GM12864 (cell line): ENCODE data around the gene BTAF1.

Source experiments
- DNase-seq: peaks from one replicate; pipeline ENCODE4 v3.0.0-alpha.2; 2011; ENCODE audit warnings: low read depth
- H3K4me3 ChIP-seq: 2 replicates; pipeline ENCODE4 v1.5.1; 2011; ENCODE audit warnings: mild to moderate bottlenecking, low read depth, low read length, control low read depth
- CTCF ChIP-seq: IDR thresholded peaks from 2 replicates; pipeline ENCODE4 v1.5.1; 2011; ENCODE audit warnings: low read depth, mild to moderate bottlenecking, moderate library complexity, low read length, control low read depth, inconsistent platforms; ENCODE audit errors: missing control alignments

Gene BTAF1

DNA sequence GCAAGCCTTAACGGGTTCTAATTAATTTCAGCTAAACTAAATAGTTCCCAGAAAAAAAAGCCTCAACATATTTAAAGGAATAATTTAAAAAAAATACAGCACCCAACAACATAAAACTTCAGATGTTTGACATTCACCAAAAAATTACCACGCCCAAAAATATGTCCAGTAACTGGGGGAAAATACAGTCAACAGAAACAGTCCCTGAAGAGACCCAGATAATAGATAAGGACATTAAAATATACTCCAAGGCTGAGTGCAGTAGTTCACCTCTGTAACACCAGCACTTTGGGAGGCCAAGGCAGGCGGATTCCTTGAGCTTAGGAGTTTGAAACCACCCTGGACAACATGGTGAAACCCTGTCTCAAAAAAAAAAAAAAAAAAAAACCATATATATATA is 78.0 kb downstream of the BTAF1 start:
- no peak for DNase-seq
- TF ChIP-seq CTCF = no peak
- no peak overlapping the region for H3K4me3 ChIP-seq

GRCh38 chr10:92001995-92002394 is 78.4 kb downstream of the BTAF1 start:
- no peak overlapping the region for H3K4me3 ChIP-seq
- DNase-seq = no peak
- no peak for TF ChIP-seq CTCF

DNA sequence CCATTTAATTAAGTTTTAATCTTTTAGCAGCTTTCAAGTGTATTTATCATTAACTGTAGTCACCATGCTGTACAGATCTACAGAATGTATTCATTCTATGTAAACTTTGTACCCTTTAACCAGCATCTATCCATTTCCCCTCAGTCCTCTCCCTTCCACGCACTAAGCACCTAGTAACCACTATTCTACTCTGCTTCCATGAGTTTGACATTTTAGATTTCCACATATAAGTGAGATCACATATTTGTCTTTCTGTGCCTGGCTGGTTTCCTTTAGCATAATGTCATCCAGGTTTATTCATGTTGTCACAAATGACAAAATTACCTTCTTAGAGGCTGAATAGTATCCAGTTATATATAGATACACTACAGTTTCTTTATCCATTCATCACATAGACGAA is 79.7 kb downstream of the BTAF1 start:
- no peak for TF ChIP-seq CTCF
- H3K4me3 ChIP-seq = no peak overlapping the region
- DNase-seq = no peak

DNA sequence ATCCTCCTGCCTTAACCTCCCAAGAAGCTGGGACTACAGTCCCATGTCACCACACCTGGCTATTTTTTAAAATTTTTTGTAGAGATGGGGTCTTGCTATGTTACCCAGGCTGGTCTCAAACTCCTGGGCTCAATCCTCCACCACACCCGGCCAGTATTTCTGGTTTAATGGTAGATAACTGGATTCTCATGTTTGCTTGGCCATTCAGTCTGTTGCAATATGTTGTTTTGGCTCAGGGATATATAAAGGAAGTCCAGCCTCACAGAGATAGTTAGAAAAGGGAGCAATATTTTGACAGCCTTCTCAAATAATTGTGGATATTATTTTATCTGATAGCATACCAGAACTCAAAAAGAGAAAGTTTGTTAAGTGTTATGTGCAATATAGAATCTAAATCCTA is 82.4 kb downstream of the BTAF1 start:
- H3K4me3 ChIP-seq = no peak overlapping the region
- no peak for TF ChIP-seq CTCF
- DNase-seq = no peak

- no peak overlapping the region for H3K4me3 ChIP-seq
- no peak for DNase-seq
- TF ChIP-seq CTCF = no peak
These were observed 85.9 kb downstream of the BTAF1 start for GRCh38 chr10:92009445-92009844.

DNA sequence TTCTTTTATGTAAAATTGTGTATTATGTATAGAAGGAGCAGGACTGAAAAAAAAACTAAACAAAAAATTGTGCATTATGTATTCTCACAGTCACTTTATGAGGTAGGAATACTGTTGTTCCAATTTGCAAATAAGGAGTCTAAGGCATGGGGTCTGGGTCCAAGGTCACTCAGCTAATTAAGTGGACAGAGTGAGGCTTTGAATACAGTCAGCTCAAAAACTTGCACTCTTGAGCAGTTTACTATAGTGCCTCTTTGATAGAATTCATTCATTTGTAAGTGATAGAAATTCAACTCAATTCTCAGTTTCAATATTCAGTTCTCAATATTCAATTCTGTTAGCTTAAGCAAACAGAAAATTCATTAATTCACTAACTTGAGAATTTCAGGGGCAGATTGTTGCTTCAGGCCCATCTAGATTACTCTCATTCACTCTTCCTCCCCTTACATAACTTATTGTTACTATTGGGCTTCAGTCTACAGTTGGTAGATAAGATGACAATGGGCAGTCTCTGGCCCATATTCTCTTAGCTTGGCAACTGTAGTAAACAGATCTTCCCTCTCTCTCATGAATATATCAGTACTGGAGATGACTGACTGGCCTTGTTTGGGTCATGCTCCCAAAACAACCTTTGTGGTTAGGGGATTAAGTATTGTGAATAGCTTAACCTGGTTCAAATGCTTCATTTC is 86.6 kb downstream of the BTAF1 start:
- TF ChIP-seq CTCF = no peak
- no peak for DNase-seq
- H3K4me3 ChIP-seq = no peak overlapping the region

DNA sequence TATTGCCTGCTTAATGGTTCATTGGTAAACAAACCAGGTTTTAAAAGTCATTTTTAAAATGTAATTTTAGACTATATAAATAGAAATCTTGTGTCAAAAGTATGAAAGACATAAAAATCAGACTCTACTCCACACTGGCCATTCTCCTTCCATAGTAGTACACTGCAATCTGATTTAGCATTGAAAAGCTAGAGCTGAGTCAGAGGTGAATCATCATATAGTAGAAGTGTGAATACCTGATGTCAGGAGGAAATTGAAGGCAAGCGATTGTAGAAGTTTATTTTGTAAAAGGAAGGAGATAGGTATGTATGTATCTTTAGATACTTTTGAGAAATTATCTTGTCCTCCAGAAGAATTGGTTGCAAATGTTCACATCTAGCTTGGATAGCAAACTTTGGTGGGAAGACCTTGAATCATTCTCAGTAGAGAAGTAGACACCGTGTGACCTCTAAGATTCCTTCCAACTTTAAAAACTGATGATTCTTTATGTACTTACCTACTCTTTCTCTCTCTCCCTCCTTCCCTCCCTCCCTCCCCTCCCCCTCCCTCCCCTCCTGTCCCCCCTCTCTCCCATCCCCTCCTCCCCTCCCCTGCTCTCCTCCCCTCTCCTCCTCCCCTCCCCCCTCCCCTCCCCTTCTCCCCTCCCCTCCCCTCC is 88.1 kb downstream of the BTAF1 start:
- DNase-seq = no peak
- no peak for TF ChIP-seq CTCF
- H3K4me3 ChIP-seq = no peak overlapping the region
